Inferior parietal cortex (tissue), 1 donor: ENCODE measurements around the gene GLRA2.
"Not testable (repeated sequence)": the region's sequence is repeated elsewhere in the genome, so short reads cannot be mapped to it uniquely, and the experiment has no call there.

ENCODE experiments used
- DNase-seq: peaks from one replicate; pipeline ENCODE4 v3.0.0-alpha.2; 2016; ENCODE audit errors: extremely low spot score

The GLRA2 gene

GRCh38 chrX:14591976-14592375 lies 62.6 kb downstream of the GLRA2 start:
- DNase-seq = no peak

DNA sequence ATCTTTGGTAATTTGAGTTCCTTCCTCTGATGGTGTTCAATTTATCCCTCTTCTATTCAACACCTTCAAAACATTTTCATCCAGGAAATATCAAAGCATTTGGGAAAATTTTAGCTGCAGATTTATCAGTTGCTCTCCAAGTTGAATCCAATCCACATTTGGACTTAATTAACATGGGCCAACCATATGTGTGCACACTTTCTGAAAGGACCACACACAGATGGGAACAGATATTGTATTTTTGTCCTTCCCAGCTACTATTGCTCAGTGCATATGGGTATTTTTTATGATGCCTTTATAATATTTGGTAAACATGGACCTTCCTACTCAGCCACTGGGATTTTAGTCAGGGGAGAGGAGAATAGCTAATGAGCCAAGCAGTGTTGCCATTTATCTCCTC lies 65.2 kb downstream of the GLRA2 start:
- DNase-seq = no peak

DNA sequence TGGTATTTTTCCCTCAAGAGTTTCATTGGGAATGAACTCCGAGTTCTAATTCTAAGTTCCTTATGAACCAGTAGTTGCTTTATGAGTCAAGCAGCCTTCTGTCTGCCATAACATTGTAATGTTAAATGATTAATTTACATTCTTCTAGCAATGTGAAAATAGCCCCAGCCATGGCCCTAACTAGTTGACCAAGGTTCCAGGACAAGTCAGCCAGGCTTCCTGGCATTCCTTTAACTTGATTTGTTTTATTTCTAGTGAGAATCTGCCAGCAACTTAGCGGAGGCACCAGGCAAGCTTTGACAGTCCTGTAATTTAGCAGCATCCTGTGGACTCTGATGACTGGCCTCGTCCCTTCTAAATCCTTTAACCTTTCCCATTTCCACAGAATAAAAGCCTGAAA lies 69.0 kb downstream of the GLRA2 start:
- no peak for DNase-seq

DNA sequence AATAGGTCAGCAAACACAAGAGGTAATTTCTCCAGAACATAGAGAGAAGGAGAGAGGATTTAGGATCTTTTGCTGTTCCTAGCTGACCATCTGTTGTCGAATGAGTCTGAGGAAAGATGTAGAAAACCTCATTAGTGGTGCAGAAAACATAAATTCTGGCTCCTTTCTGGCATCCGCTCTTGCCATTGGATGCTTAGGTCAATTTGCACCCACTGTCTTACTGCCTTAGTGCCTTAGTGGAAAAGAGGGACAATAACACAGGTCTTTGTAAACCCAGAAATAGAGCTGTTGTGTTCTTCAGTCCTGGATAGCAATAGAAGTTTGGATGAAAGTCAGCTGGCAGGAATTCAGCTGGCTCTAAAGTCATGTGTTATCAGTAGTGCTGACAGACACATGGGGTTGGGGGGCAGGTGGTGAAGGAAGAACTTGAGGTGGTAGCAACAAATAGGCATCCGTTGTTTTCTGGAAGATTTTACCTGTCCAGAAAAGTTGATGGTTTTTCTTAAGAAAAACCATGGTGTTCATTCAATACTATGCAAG lies 78.2 kb downstream of the GLRA2 start:
- no peak for DNase-seq

DNA sequence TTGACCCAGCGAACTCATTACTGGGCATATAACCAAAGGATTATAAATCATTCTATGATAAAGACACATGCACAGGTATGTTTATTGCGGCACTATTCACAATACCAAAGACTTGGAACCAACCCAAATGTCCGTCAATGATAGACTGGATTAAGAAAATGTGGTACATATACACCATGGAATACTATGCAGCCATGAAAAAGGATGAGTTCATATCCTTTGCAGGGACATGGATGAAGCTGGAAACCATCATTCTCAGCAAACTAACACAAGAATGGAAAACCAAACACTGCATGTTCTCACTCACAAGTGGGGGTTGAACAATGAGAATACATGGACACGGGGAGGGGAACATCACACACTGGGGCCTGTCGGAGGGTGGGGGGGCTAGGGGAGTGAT lies 83.1 kb downstream of the GLRA2 start:
- DNase-seq = not testable (repeated sequence)

GRCh38 chrX:14616301-14616700 lies 87.0 kb downstream of the GLRA2 start:
- DNase-seq = no peak

GRCh38 chrX:14616836-14617235 lies 87.5 kb downstream of the GLRA2 start:
- no peak for DNase-seq

- DNase-seq = no peak
Observed at GRCh38 chrX:14618177-14618965, 89.0 kb downstream of the GLRA2 start.

DNA sequence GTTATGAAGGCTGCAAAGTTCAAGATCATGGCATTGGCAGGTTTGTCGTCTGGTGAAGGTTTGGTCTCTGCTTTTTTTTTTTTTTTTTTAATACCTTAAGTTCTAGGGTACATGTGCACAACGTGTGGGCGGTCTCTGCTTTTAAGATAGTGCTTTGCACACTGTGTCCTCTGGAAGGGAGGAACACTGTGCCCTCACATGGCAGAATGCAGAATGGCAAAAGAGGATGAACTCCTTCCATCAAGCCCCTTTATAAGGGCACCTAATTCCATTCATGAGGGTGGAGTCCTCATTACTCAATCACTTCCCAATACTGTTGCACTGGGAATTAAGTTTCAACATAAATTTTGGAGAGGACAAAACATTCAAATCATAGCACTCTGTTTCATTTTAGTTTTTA lies 101.4 kb downstream of the GLRA2 start:
- no peak for DNase-seq

DNA sequence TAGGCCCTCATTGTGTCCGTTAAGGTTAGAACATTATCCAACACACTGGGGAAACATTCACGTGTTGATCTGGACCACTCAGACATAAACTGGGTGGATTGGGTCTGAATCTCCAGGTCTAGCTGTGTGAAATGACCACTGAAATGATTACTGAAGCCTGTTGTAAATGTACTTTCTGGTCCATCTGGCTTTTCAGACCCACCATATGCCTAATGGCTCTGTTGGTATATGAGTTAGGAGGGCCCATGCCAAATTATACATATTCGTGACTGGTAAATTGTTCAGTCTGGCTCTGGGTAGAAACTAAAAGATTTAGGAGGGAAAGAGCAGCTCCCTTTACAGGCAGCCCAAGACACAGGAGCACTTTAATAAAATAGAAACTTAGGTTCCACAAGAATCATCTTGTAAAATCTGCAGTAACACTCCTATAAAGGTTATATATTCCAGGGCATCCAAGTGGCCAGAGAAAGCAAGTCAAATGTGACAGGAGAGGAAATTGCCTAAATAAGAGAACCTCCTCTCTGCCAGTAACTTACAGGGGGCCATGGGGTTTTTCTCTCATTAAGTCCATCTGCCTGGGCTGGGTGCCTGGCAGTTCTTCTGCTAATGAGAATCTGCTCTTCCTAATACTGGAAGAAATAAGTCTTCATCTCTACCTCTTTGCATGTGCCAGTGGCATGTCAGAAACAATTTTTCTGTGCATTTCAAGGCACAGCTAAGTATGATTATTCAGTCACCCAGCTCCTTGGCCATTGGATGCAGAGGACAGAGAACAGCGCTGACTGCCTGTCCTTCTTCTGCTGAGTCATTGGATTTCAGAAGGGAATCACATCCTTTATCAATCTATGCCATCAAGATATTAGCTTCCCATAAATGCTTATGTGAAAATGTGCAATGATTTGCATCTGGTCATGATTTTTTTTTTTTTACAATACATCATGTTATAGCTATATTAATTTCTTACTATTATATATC lies 112.6 kb downstream of the GLRA2 start:
- no peak for DNase-seq

GRCh38 chrX:14660970-14661369 lies 131.6 kb downstream of the GLRA2 start:
- DNase-seq = no peak

DNA sequence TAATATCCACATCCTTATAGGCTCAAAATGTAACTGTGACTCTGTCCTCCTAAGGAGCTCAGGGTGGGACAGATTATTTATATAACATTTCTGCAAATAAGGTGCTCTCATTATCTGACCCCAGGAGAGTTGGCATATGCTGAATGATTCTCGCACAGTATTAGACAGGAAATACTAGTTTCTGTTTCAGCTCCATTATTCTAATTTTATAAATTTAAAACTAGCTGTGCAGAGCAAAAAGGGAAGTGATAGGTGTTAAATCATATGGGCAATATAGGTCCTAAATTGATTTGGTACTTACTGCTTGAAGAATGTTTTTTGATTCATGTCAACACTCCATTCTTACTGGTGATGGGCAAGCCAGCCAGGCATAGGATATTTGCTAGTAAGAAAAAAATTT lies 141.5 kb downstream of the GLRA2 start:
- DNase-seq = no peak

- DNase-seq = no peak
Observed at GRCh38 chrX:14672611-14673172, 143.4 kb downstream of the GLRA2 start.

DNA sequence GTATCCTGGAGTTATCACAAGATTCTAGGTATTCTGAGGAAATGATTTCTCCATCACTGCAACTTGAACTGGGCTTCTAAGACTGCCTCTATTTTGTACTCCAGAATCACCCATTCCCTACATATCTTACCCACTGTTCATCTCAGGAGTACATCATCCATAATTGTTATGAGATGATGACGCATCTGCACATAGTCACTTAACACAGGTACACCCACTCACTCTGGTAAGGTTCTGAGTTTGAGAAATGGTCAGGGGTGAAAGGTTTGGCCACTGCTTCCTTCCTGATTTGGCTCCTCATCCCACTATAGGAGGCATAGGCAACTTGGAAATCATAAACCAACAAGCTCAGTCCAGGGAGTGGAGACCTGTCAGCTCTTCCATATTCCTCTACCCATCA lies 143.9 kb downstream of the GLRA2 start:
- no peak for DNase-seq

- DNase-seq = no peak
Observed at GRCh38 chrX:14673764-14674163, 144.4 kb downstream of the GLRA2 start.

GRCh38 chrX:14675500-14675899 lies 146.2 kb downstream of the GLRA2 start:
- no peak for DNase-seq

DNA sequence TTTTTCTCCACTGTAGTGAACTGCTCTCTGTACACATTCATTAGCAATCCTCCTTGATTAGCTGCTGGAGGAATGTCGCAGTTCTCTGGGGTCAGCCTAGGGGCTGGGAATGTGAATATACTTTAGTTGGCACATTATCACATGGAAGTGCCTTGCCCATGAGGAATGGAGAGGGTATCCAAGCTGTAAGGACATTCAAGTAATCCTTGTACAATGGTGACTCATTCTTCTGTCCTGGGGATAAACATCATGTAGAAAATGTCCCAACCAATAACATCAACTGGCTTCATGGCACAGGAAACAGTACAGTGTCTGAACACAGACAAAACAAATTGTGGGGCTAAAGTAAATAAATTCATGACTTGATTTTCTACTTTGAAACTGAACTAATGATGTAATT lies 147.1 kb downstream of the GLRA2 start:
- no peak for DNase-seq

GRCh38 chrX:14688331-14688730 lies 159.0 kb downstream of the GLRA2 start:
- not testable (repeated sequence) for DNase-seq

GRCh38 chrX:14690553-14690952 lies 161.2 kb downstream of the GLRA2 start:
- no peak for DNase-seq

DNA sequence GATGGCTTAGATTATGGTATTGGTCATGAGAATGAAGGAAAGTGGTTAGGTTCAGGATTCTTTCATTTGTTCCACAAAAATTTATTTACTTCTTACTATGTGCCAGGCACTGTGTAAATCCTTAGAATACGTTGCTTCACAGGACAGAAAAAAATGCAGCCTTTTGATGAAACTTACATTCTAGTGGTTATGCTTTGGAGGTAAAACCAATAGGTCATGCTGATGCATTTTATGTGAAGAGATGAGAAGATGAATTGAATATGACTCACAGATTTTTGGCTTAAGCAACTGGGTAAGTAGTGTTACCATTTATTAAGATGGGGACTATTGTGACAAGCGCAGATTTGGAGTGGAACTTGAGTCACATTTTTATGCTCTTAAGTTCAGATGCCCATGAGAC lies 165.3 kb downstream of the GLRA2 start:
- DNase-seq = no peak

- DNase-seq = no peak
Observed at GRCh38 chrX:14697451-14697850, 168.1 kb downstream of the GLRA2 start.

GRCh38 chrX:14698790-14699189 lies 169.5 kb downstream of the GLRA2 start:
- DNase-seq = no peak
